Mesendoderm (in vitro differentiated cells): Measurements from ENCODE around the gene TRAPPC6A.

Source experiments
- DNase-seq: peaks from one replicate; pipeline ENCODE4 v3.0.0; 2013
- H2AK5ac ChIP-seq: 2 replicates; pipeline ENCODE4 v1.6.1; 2013; ENCODE audit warnings: low read length, inconsistent platforms
- H2BK120ac ChIP-seq: 2 replicates; pipeline ENCODE4 v1.6.1; 2013; ENCODE audit warnings: low read depth, mild to moderate bottlenecking, low read length, moderate library complexity, mixed read lengths
- H2BK15ac ChIP-seq: replicated peaks from 2 replicates; pipeline ENCODE4 v1.6.1; 2013; ENCODE audit warnings: low read depth, mild to moderate bottlenecking, moderate library complexity
- H2BK5ac ChIP-seq: 2 replicates; pipeline ENCODE4 v1.6.1; 2013; ENCODE audit warnings: low read length, inconsistent platforms
- H3K18ac ChIP-seq: 2 replicates; pipeline ENCODE4 v1.6.1; 2013; ENCODE audit warnings: mild to moderate bottlenecking, low read length, mixed read lengths
- H3K23ac ChIP-seq: one replicate; pipeline ENCODE4 v1.6.1; 2013; ENCODE audit warnings: low read length
- H3K27ac ChIP-seq: 2 replicates; pipeline ENCODE4 v1.5.1; 2013; ENCODE audit warnings: low read depth, mild to moderate bottlenecking, inconsistent platforms, low read length, moderate library complexity
- H3K27me3 ChIP-seq: 2 replicates; pipeline ENCODE4 v1.6.1; 2013; ENCODE audit warnings: low read length, control low read depth, mild to moderate bottlenecking, inconsistent platforms; ENCODE audit not compliant: insufficient read depth, poor library complexity
- H3K36me3 ChIP-seq: 2 replicates; pipeline ENCODE4 v1.6.1; 2013; ENCODE audit warnings: low read length, inconsistent platforms; ENCODE audit not compliant: control insufficient read depth, insufficient read depth
- H3K4ac ChIP-seq: one replicate; pipeline ENCODE4 v1.6.1; 2013; ENCODE audit warnings: low read depth, mild to moderate bottlenecking, low read length, moderate library complexity
- H3K4me1 ChIP-seq: 2 replicates; pipeline ENCODE4 v1.6.1; 2013; ENCODE audit warnings: low read depth, low read length, inconsistent platforms; ENCODE audit not compliant: control insufficient read depth
- H3K4me2 ChIP-seq: 2 replicates; pipeline ENCODE4 v1.6.1; 2013; ENCODE audit warnings: low read length
- H3K4me3 ChIP-seq: 2 replicates; pipeline ENCODE4 v1.5.1; 2013; ENCODE audit warnings: mild to moderate bottlenecking, low read length
- H3K56ac ChIP-seq: one replicate; pipeline ENCODE4 v1.6.1; 2013; ENCODE audit warnings: low read length
- H3K79me1 ChIP-seq: 2 replicates; pipeline ENCODE4 v1.6.1; 2013; ENCODE audit warnings: low read length, inconsistent platforms
- H3K79me2 ChIP-seq: 2 replicates; pipeline ENCODE4 v1.6.1; 2013; ENCODE audit warnings: mild to moderate bottlenecking, low read length; ENCODE audit not compliant: control insufficient read depth, insufficient read depth
- H3K9ac ChIP-seq: 2 replicates; pipeline ENCODE4 v1.6.1; 2013; ENCODE audit warnings: low read length, inconsistent platforms
- H4K5ac ChIP-seq: one replicate; pipeline ENCODE4 v1.6.1; 2013; ENCODE audit warnings: low read length
- H4K8ac ChIP-seq: one replicate; pipeline ENCODE4 v1.6.1; 2013; ENCODE audit warnings: low read depth, mild to moderate bottlenecking, control low read depth, low read length, moderate library complexity
- WGBS: extraction: QIAGEN DNeasy Blood & Tissue Kit; methylation state at CpG from one replicate; pipeline ENCODE4 v1.1.7; 2013; ENCODE audit warnings: low lambda C conversion rate, missing lambda C conversion rate; ENCODE audit not compliant: insufficient coverage; ENCODE audit errors: extremely low coverage; 5-methylcytosine and 5-hydroxymethylcytosine counted together

Gene TRAPPC6A

GRCh38 chr19:45151320-45151719 lies 26.7 kb downstream of the TRAPPC6A start:
- Histone ChIP-seq H3K79me2 (no peaks in the 10 kb centered on the region), H3K4ac (no peak overlapping the region), H3K4me3 (no peak overlapping the region), H2AK5ac (no peak overlapping the region), H3K4me2 (no peak overlapping the region), H2BK15ac (no peak overlapping the region), H4K5ac (no peak overlapping the region), H3K18ac (no peak overlapping the region), H3K79me1 (no peaks in the 10 kb centered on the region), H3K9ac (no peak overlapping the region), H3K23ac (no peak overlapping the region), H4K8ac (no peak overlapping the region), H3K27me3 (peaks cover 5% of the 10 kb centered on the region), H2BK5ac (no peak overlapping the region), H3K27ac (no peak overlapping the region), H2BK120ac (no peak overlapping the region), H3K36me3 (no peaks in the 10 kb centered on the region), H3K4me1 (no peaks in the 10 kb centered on the region), H3K56ac (no peak overlapping the region)
- DNase-seq = no peak
- WGBS = no CpG with 5 or more reads among the region's 7 CpGs

- Histone ChIP-seq H3K9ac (no peak overlapping the region), H2BK5ac (no peak overlapping the region), H3K56ac (no peak overlapping the region), H2BK120ac (no peak overlapping the region), H2AK5ac (no peak overlapping the region), H4K8ac (no peak overlapping the region), H3K23ac (no peak overlapping the region), H3K4me1 (no peaks in the 10 kb centered on the region), H3K27ac (no peak overlapping the region), H4K5ac (no peak overlapping the region), H3K4me2 (no peak overlapping the region), H2BK15ac (no peak overlapping the region), H3K79me1 (no peaks in the 10 kb centered on the region), H3K4ac (no peak overlapping the region), H3K18ac (no peak overlapping the region), H3K27me3 (peaks cover 5% of the 10 kb centered on the region), H3K4me3 (no peak overlapping the region), H3K79me2 (no peaks in the 10 kb centered on the region), H3K36me3 (no peaks in the 10 kb centered on the region)
- no CpG with 5 or more reads among the region's 4 CpGs for WGBS
- no peak for DNase-seq
Observed at GRCh38 chr19:45150751-45151281, 27.2 kb downstream of the TRAPPC6A start.

GRCh38 chr19:45150180-45150579 lies 27.9 kb downstream of the TRAPPC6A start:
- no peaks in the 10 kb centered on the region for H3K79me1 ChIP-seq
- H2BK5ac ChIP-seq = no peak overlapping the region
- no peaks in the 10 kb centered on the region for H3K36me3 ChIP-seq
- no peak for DNase-seq
- H3K18ac ChIP-seq = no peak overlapping the region
- WGBS = no CpG with 5 or more reads among the region's 4 CpGs
- H4K5ac ChIP-seq = no peak overlapping the region
- H2AK5ac ChIP-seq = no peak overlapping the region
- no peak overlapping the region for H3K23ac ChIP-seq
- H4K8ac ChIP-seq = no peak overlapping the region
- no peaks in the 10 kb centered on the region for H3K4me1 ChIP-seq
- no peak overlapping the region for H3K56ac ChIP-seq
- no peak overlapping the region for H3K9ac ChIP-seq
- H3K4me3 ChIP-seq = no peak overlapping the region
- no peak overlapping the region for H3K4ac ChIP-seq
- no peak overlapping the region for H2BK15ac ChIP-seq
- peaks cover 5% of the 10 kb centered on the region for H3K27me3 ChIP-seq
- no peaks in the 10 kb centered on the region for H3K79me2 ChIP-seq
- H3K27ac ChIP-seq = no peak overlapping the region
- no peak overlapping the region for H2BK120ac ChIP-seq
- H3K4me2 ChIP-seq = no peak overlapping the region

- H3K56ac ChIP-seq = no peak overlapping the region
- H2BK15ac ChIP-seq = no peak overlapping the region
- no peaks in the 10 kb centered on the region for H3K4me1 ChIP-seq
- H3K23ac ChIP-seq = no peak overlapping the region
- no peak overlapping the region for H2BK5ac ChIP-seq
- no peak overlapping the region for H3K9ac ChIP-seq
- no peak overlapping the region for H4K5ac ChIP-seq
- no CpG with 5 or more reads among the region's 9 CpGs for WGBS
- no peak overlapping the region for H3K27ac ChIP-seq
- H3K4ac ChIP-seq = no peak overlapping the region
- H3K18ac ChIP-seq = no peak overlapping the region
- no peaks in the 10 kb centered on the region for H3K79me1 ChIP-seq
- no peak overlapping the region for H2BK120ac ChIP-seq
- no peak for DNase-seq
- H3K36me3 ChIP-seq = no peaks in the 10 kb centered on the region
- H2AK5ac ChIP-seq = no peak overlapping the region
- no peaks in the 10 kb centered on the region for H3K79me2 ChIP-seq
- no peak overlapping the region for H4K8ac ChIP-seq
- no peak overlapping the region for H3K4me3 ChIP-seq
- peaks cover 5% of the 10 kb centered on the region for H3K27me3 ChIP-seq
- no peak overlapping the region for H3K4me2 ChIP-seq
Observed at GRCh38 chr19:45149129-45149528, 28.9 kb downstream of the TRAPPC6A start.

GRCh38 chr19:45147835-45148676 lies 30.0 kb downstream of the TRAPPC6A start:
- Histone ChIP-seq H3K18ac (no peak overlapping the region), H3K4me3 (no peak overlapping the region), H3K4ac (no peak overlapping the region), H3K4me1 (no peaks in the 10 kb centered on the region), H3K27ac (no peak overlapping the region), H4K5ac (no peak overlapping the region), H3K79me2 (no peaks in the 10 kb centered on the region), H3K36me3 (peaks cover under 1% of the 10 kb centered on the region), H3K23ac (no peak overlapping the region), H2BK120ac (no peak overlapping the region), H3K4me2 (no peak overlapping the region), H2BK5ac (no peak overlapping the region), H3K27me3 (no peaks in the 10 kb centered on the region), H2AK5ac (no peak overlapping the region), H3K56ac (no peak overlapping the region), H4K8ac (no peak overlapping the region), H2BK15ac (no peak overlapping the region), H3K79me1 (no peaks in the 10 kb centered on the region), H3K9ac (no peak overlapping the region)
- WGBS = no CpG with 5 or more reads among the region's 18 CpGs
- DNase-seq = peak; percentile 63
